ENCODE data around the gene SLC35E4.
"Not testable (repeated sequence)": the region's sequence is repeated elsewhere in the genome, so short reads cannot be mapped to it uniquely, and the experiment has no call there.

The SLC35E4 gene

GRCh38 chr22:30635273-30636225, at the start of gene SLC35E4:
Gene SLC35E4 (plus strand): TSS chr22:30635781. CDS start chr22:30636451, 670 bp downstream.
- peak; percentile 92 for DNase-seq (ENCODE audit: low read depth, low spot score)

- DNase-seq (ENCODE audit: low read depth, low spot score): no peak
Observed at GRCh38 chr22:30586414-30586813, 49.2 kb upstream of the SLC35E4 start.

- no peak for DNase-seq (ENCODE audit: low read depth, low spot score)
Observed at GRCh38 chr22:30591191-30591587, 44.4 kb upstream of the SLC35E4 start.

- peak; percentile 99 for DNase-seq (ENCODE audit: low read depth, low spot score)
Observed at GRCh38 chr22:30591588-30592359, 43.8 kb upstream of the SLC35E4 start, which contains the start of gene PES1. Gene PES1 (minus strand): TSS chr22:30591910. CDS start chr22:30591833, 77 bp downstream.

GRCh38 chr22:30592360-30592713, 43.2 kb upstream of the SLC35E4 start:
- not testable (repeated sequence) for DNase-seq (ENCODE audit: low read depth, low spot score)

GRCh38 chr22:30596199-30596598, 39.4 kb upstream of the SLC35E4 start:
- no peak for DNase-seq (ENCODE audit: low read depth, low spot score)

GRCh38 chr22:30596886-30597285, 38.7 kb upstream of the SLC35E4 start:
- peak; percentile 16 for DNase-seq (ENCODE audit: low read depth, low spot score)

- no peak for DNase-seq (ENCODE audit: low read depth, low spot score)
Observed at GRCh38 chr22:30598986-30599385, 36.6 kb upstream of the SLC35E4 start.

GRCh38 chr22:30600921-30601320, 34.7 kb upstream of the SLC35E4 start:
- no peak for DNase-seq (ENCODE audit: low read depth, low spot score)

GRCh38 chr22:30601464-30601863, 34.1 kb upstream of the SLC35E4 start:
- no peak for DNase-seq (ENCODE audit: low read depth, low spot score)

- peak; percentile 53 for DNase-seq (ENCODE audit: low read depth, low spot score)
Observed at GRCh38 chr22:30602049-30602448, 33.5 kb upstream of the SLC35E4 start.

- no peak for DNase-seq (ENCODE audit: low read depth, low spot score)
Observed at GRCh38 chr22:30603801-30604200, 31.8 kb upstream of the SLC35E4 start.

GRCh38 chr22:30604723-30605122, 30.9 kb upstream of the SLC35E4 start:
- DNase-seq (ENCODE audit: low read depth, low spot score): no peak

GRCh38 chr22:30605449-30606110, 30.0 kb upstream of the SLC35E4 start:
- peak; percentile 56 for DNase-seq (ENCODE audit: low read depth, low spot score)

GRCh38 chr22:30606455-30607299, 28.9 kb upstream of the SLC35E4 start, which contains the start of gene TCN2:
Gene TCN2 (plus strand): TSS chr22:30607174. CDS start chr22:30607332, 158 bp downstream.
- peak; percentile 93 for DNase-seq (ENCODE audit: low read depth, low spot score)

GRCh38 chr22:30607300-30607930, 28.2 kb upstream of the SLC35E4 start:
- DNase-seq (ENCODE audit: low read depth, low spot score): no peak

GRCh38 chr22:30607939-30608338, 27.6 kb upstream of the SLC35E4 start:
- DNase-seq (ENCODE audit: low read depth, low spot score): peak; percentile 17

- peak; percentile 78 for DNase-seq (ENCODE audit: low read depth, low spot score)
Observed at GRCh38 chr22:30609260-30610185, 26.1 kb upstream of the SLC35E4 start.

GRCh38 chr22:30610299-30610698, 25.3 kb upstream of the SLC35E4 start:
- DNase-seq (ENCODE audit: low read depth, low spot score): no peak

Measured in ELF-1 (cell line).